Keratinocyte (primary cell): ENCODE measurements around the gene SNRNP35. TPM values are rescaled to one million over a fixed set of nuclear protein-coding genes. Genes with fewer than 3 reads are reported as not detected.
"Not testable (repeated sequence)": the region's sequence is repeated elsewhere in the genome, so short reads cannot be mapped to it uniquely, and the experiment has no call there.

Source experiments
- DNase-seq: peaks from one replicate; pipeline ENCODE4 v3.0.0-alpha.2; 2011; ENCODE audit warnings: low read depth, missing footprints, low spot score
- FAIRE-seq: peaks from 2 replicates; lab custom pipeline; 2011; peaks lifted over from hg19 to GRCh38; lab: Jason Lieb, UNC
- H2AFZ ChIP-seq: 2 replicates; pipeline ENCODE4 v1.6.0; 2012; ENCODE audit warnings: low read length, control low read depth, inconsistent platforms; ENCODE audit not compliant: control insufficient read depth
- H3K27ac ChIP-seq: 2 replicates; pipeline ENCODE4 v1.5.1; 2011; ENCODE audit warnings: low read length; ENCODE audit not compliant: control insufficient read depth, insufficient read depth
- H3K27me3 ChIP-seq: 3 replicates; pipeline ENCODE4 v1.6.0; 2011; ENCODE audit warnings: low read length; ENCODE audit not compliant: control insufficient read depth, insufficient read depth; ENCODE audit errors: extremely low read depth
- H3K36me3 ChIP-seq, 2 experiments: 2 replicates in 1 of 2; 3 replicates in 1 of 2; pipeline ENCODE4 v1.5.1; 2011; ENCODE audit warnings: low read length in 2 of 2, mild to moderate bottlenecking in 1 of 2; ENCODE audit not compliant: control insufficient read depth in 2 of 2, insufficient read depth in 2 of 2; ENCODE audit errors: extremely low read depth in 1 of 2
- H3K4me1 ChIP-seq: 3 replicates; pipeline ENCODE4 v1.5.1; 2011; ENCODE audit warnings: low read length; ENCODE audit not compliant: control insufficient read depth, insufficient read depth; ENCODE audit errors: extremely low read depth
- H3K4me2 ChIP-seq: 3 replicates; pipeline ENCODE4 v1.6.0; 2011; ENCODE audit warnings: low read depth, low read length; ENCODE audit not compliant: control insufficient read depth, insufficient read depth; ENCODE audit errors: extremely low read depth
- H3K4me3 ChIP-seq, 3 experiments: fragments of 200-600 bp in 1 of 3; sonication (generic) in 1 of 3; 2 replicates in 2 of 3; 3 replicates in 1 of 3; pipeline ENCODE4 v1.5.1; 2011 to 2016; ENCODE audit warnings: low read length in 3 of 3, mild to moderate bottlenecking in 3 of 3, control low read depth in 2 of 3, inconsistent platforms in 1 of 3, low read depth in 1 of 3, mixed read lengths in 1 of 3, mixed run types in 1 of 3, moderate library complexity in 1 of 3; ENCODE audit not compliant: control insufficient read depth in 2 of 3, insufficient read depth in 2 of 3; ENCODE audit errors: extremely low read depth in 1 of 3
- H3K79me2 ChIP-seq: 2 replicates; pipeline ENCODE4 v1.6.0; 2012; ENCODE audit warnings: low read length; ENCODE audit not compliant: control insufficient read depth, insufficient read depth
- H3K9ac ChIP-seq: 3 replicates; pipeline ENCODE4 v1.6.0; 2011; ENCODE audit warnings: low read length; ENCODE audit not compliant: control insufficient read depth, insufficient read depth; ENCODE audit errors: extremely low read depth
- H3K9me1 ChIP-seq: 3 replicates; pipeline ENCODE4 v1.6.0; 2011; ENCODE audit warnings: low read length; ENCODE audit not compliant: control insufficient read depth, insufficient read depth; ENCODE audit errors: extremely low read depth
- H3K9me3 ChIP-seq: 2 replicates; pipeline ENCODE4 v1.5.1; 2012; ENCODE audit warnings: low read depth, low read length; ENCODE audit not compliant: control insufficient read depth
- H4K20me1 ChIP-seq: 3 replicates; pipeline ENCODE4 v1.6.0; 2011; ENCODE audit warnings: low read length; ENCODE audit not compliant: control insufficient read depth, insufficient read depth; ENCODE audit errors: extremely low read depth
- CTCF ChIP-seq, 3 experiments: IDR thresholded peaks in 1 of 3; conservative IDR thresholded peaks in 1 of 3; optimal IDR thresholded peaks in 1 of 3; 2 replicates in 2 of 3; 3 replicates in 1 of 3; pipeline versions ENCODE3 to v1.5.1; 2011; ENCODE audit warnings: low read length in 3 of 3, mild to moderate bottlenecking in 3 of 3, moderate library complexity in 2 of 3, control low read depth in 1 of 3, inconsistent platforms in 1 of 3; ENCODE audit not compliant: insufficient read depth in 2 of 3; ENCODE audit errors: extremely low read depth in 1 of 3
- EZH2 ChIP-seq: IDR thresholded peaks from one replicate; pipeline ENCODE4 v1.6.1; 2012; ENCODE audit warnings: inconsistent platforms, mild to moderate bottlenecking, low read length, moderate library complexity
- dilution Hi-C: fragments of 300-500 bp; cut with MboI; formaldehyde crosslinking; loops from one replicate; pipeline ENCODE4 v1.7.0; 2020; ENCODE audit warnings: low sequenced_read_pairs; ENCODE audit not compliant: extremely low pct_ligation_motif_present
- polyA plus RNA-seq, 5 experiments: library from polyadenylated mRNA; depleted of rRNA in 3 of 5; stranded (reverse) in 3 of 5; stranded (forward) in 1 of 5; unstranded in 1 of 5; fragments of >200 nt; gene quantifications; 1 replicate in 1 of 5; 2 replicates in 3 of 5; 3 replicates in 1 of 5; pipeline versions ENCODE4 v1.2.1 to v1.2.3, GENCODE V29; 2011 to 2012; ENCODE audit warnings: missing spikeins in 2 of 5, low read depth in 1 of 5, low replicate concordance in 1 of 5

Gene SNRNP35
- polyA plus RNA-seq, 1 donor (not counting 4 experiments of a cell fraction or from before 2014, with no cell fraction given), result 15.2 TPM

DNA sequence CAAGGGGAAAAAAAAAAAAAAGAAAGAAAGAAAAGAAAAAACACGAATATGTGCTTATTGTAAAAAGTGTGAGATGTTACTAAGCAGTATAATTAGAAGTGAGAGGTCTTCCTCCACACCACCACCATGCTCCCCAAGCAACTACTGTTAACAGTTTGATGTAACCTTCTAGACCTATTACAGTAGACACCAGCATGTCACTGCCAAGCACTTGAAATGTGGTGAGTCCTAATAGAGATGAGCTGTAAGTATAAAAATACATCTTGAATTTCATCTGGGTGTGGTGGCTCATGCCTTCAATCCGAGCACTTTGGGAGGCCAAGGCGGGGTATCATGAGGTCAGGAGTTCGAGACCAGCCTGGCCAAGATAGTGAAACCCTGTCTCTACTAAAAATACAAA is 8.1 kb upstream of the SNRNP35 start:
- Histone ChIP-seq H3K9me3 (no peaks in the 10 kb centered on the region), H2AFZ (no peak overlapping the region), H3K36me3 (no peaks in the 10 kb centered on the region), H3K4me1 (no peaks in the 10 kb centered on the region), H3K4me3 (no peak overlapping the region), H3K27ac (no peak overlapping the region), H3K9me1 (no peaks in the 10 kb centered on the region), H3K9ac (no peak overlapping the region), H3K27me3 (no peaks in the 10 kb centered on the region), H3K4me2 (no peak overlapping the region), H3K79me2 (no peaks in the 10 kb centered on the region), H4K20me1 (no peaks in the 10 kb centered on the region)
- no peak for TF ChIP-seq CTCF (optimal IDR thresholded peaks at IDR 0.05 in 1 of 3, IDR thresholded peaks at IDR 0.05 in 1 of 3, conservative IDR thresholded peaks at IDR 0.05 in 1 of 3; ENCODE audit: extremely low read depth in 1 of 3, insufficient read depth in 2 of 3, low read length in 3 of 3)
- TF ChIP-seq EZH2, result no peak
- dilution Hi-C loops, result no loop called here
- no peak for FAIRE-seq
- DNase-seq, result no peak

- H3K4me3 ChIP-seq, result no peak overlapping the region
- H3K4me2 ChIP-seq, result no peak overlapping the region
- H3K27ac ChIP-seq, result no peak overlapping the region
- no peaks in the 10 kb centered on the region for H3K9me3 ChIP-seq
- no peaks in the 10 kb centered on the region for H3K36me3 ChIP-seq
- no peaks in the 10 kb centered on the region for H3K9me1 ChIP-seq
- TF ChIP-seq CTCF (optimal IDR thresholded peaks at IDR 0.05 in 1 of 3, IDR thresholded peaks at IDR 0.05 in 1 of 3, conservative IDR thresholded peaks at IDR 0.05 in 1 of 3; ENCODE audit: extremely low read depth in 1 of 3, insufficient read depth in 2 of 3, low read length in 3 of 3), result no peak
- TF ChIP-seq EZH2, result no peak
- no peaks in the 10 kb centered on the region for H3K4me1 ChIP-seq
- H2AFZ ChIP-seq, result no peak overlapping the region
- no peaks in the 10 kb centered on the region for H3K27me3 ChIP-seq
- no peaks in the 10 kb centered on the region for H3K79me2 ChIP-seq
- FAIRE-seq (no peak), DNase-seq (no peak)
- dilution Hi-C loops, result no loop called here
- no peaks in the 10 kb centered on the region for H4K20me1 ChIP-seq
- H3K9ac ChIP-seq, result no peak overlapping the region
These were observed 7.3 kb upstream of the SNRNP35 start for GRCh38 chr12:123450636-123451035.

GRCh38 chr12:123452276-123452550 is 5.7 kb upstream of the SNRNP35 start:
- H2AFZ ChIP-seq, H3K79me2 ChIP-seq, H3K9me3 ChIP-seq, H3K27me3 ChIP-seq, H3K4me1 ChIP-seq, DNase-seq, H3K36me3 ChIP-seq, H4K20me1 ChIP-seq, H3K4me3 ChIP-seq, H3K9ac ChIP-seq, H3K9me1 ChIP-seq, dilution Hi-C loops, FAIRE-seq, H3K27ac ChIP-seq, H3K4me2 ChIP-seq: not testable (repeated sequence)
